GM21528 (cell line): ENCODE measurements around the gene MACROD2.

Experiments used
- ATAC-seq: cut with Tn5 transposase; IDR thresholded peaks from one replicate; pipeline ENCODE4 v1.9.1; 2021; ENCODE audit warnings: mild to moderate bottlenecking, moderate library complexity; ENCODE audit not compliant: unreplicated experiment, low FRiP score

MACROD2 gene

DNA sequence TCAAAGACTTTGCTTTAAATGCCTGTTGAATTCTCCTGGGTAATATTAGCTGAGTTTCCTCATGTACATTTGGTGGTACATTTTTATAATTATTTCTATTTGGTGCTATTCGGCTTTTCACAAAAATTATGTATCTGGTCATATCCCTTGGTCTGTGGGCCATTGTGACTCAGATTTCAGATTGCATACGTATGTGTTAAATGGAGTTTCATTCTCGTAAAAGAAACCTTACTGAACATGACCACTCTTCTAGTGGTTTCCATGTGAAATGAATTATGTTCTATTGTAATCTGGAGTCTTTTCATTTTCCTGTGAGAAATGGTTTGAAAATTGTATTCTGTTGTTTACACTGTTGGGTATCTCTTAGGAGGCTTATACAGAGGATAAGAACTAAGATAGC is 728.3 kb downstream of the MACROD2 start:
- no peak for ATAC-seq

DNA sequence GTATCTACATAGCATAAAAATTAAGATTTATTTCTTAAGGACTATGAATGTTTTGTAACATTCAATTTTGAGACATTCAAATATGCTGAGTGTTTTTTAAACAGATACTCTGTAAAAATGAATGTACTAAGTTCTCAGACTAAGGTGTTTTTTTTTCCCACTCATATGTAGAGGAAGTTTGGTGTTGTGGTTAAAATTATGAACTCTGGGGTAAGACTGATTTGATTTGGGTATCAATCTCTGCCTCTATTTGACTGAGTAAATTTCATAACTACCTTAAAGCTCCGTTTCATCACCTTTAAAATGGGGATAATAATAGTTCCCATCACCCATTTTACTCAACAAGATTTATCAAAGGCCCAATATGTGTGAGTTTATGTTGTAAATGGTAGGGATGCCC is 728.7 kb downstream of the MACROD2 start:
- ATAC-seq, result no peak

DNA sequence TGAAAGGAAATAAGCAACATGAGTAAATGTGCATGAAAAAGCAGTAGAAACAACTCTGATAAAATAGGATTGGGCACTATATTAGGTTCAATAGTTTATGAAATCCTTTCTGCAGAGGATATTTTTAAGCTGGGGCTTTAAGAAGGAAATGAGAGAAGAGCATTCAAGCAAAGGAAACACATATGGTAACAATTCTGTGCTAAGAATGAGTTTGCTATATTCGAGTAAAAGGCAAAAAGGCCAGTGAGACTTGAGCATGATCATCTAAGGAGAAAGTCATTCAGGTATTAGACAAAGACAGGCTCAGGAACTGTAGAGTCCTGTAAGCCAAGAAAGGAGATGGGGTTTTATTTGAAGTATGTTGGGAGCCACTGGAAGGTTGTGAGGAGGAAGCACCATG is 729.2 kb downstream of the MACROD2 start:
- ATAC-seq, result no peak

DNA sequence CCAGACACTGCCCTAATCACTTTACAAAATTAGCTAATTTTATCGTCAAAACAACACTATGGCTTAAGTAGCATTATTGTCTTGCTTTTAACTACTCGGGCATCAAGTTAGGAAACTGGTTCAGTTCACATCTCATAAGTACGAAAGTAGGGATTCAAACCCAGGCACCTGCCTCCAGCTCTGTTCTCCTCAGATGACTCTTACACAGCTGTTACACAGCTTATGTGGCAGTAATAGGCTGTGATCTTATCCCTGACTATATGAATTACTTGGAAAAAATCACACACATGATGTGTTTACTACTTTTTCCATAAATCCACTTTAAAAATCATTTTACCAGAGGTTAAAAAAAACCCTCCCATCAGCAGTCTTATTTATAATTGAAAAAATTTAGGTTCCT is 731.3 kb downstream of the MACROD2 start:
- no peak for ATAC-seq

DNA sequence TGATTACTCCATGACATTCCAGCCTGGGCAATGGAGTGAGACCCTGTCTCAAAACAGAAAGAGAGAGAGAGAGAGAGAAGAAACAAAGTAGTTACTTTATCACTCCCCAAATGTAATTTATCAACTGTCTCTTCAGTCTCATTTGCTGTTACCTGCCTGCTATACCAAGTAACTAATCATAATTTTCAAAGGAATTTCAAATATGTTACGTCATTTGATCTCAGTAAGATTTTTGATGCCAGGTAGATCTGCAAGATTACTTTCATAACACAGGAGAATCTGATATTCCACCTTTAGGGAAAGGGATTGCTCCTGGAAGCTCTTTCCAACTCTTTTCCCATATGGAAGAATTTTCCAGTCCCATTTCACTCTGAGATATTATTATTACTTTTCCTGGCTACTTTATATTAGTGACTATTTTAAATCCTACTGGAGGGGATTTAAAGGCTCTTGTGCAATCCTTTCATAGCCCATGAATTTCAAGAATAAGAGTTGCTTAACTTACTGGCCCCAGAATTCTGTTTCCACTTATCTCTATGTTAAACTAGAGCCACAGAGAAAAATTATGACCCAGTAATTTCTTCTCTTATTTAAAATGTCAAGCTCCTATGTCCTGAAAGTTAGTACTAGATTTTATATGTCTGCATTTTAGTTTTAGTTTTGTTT is 732.3 kb downstream of the MACROD2 start:
- ATAC-seq, result no peak

DNA sequence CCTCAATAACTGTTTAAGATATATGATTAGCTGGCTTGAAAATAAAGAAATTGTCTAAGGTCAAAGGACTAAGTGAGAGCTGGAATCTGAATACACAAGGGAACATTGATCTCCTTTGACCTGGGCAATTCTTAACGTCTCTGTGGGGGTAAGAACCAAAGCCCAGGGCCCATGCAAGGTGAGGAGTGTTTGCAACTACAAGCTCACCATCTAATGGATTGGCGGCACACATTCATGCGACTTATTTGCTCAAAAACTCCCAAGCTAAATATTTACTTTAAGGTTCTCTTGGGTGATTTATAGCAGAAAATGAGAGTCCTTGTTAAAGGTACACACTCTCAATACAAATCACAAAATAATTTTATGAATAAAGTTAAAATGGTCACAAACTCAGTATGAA is 734.1 kb downstream of the MACROD2 start:
- no peak for ATAC-seq

DNA sequence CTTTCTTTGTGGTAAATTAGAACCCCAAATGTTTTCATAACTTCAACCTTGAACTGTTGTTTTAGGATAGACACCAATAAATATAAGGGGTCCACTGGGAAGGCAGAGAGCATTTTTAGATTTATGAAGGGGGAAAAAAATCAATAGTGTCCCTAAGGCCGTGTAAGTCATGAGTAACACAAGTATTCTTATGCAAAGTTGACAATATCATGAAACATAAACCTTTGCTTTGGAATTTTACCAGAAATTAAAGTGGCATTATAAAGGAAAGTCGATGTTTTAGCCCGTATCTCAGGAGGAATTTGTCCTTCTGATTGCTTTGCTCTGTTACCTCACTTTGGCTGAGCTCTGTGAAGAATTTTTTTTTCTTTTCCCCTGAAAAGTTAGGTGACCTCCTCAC is 737.0 kb downstream of the MACROD2 start:
- ATAC-seq, result no peak

DNA sequence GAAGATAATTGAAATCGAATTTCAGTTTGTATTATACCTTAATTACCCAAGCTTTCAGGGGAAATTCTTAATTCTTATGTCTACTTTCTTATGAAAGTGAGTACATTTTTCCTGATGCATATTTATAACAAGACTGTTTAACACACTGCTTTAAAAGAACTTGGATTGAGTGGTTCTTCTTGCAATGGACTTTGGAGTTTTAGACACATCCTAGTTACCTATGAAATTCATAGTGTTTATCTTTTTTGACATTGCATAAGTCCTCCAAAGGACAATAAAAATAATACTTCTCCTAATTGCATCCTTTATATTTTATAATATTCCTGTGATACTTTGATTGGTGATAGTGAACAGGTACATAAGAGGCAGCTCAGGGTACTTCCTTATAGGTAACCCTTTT is 737.7 kb downstream of the MACROD2 start:
- no peak for ATAC-seq

DNA sequence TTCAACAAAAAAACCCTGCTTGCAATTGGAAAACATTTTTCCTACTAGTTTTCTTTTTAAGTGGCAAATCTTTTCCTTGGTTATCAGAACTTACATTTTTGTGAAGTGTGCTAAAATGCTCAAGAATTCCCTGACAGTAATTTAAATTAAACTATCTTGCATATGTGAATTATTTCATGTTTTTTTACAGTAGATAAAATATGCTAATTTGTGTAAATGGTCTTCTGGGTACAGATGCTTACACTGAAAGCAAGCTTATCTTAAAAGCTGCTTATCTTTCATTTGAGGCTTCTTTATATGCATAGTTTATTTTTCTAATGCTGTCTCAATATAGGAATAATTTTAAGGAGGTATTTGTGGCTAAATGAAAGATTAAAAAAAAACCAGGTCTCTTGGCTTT is 745.1 kb downstream of the MACROD2 start:
- no peak for ATAC-seq

DNA sequence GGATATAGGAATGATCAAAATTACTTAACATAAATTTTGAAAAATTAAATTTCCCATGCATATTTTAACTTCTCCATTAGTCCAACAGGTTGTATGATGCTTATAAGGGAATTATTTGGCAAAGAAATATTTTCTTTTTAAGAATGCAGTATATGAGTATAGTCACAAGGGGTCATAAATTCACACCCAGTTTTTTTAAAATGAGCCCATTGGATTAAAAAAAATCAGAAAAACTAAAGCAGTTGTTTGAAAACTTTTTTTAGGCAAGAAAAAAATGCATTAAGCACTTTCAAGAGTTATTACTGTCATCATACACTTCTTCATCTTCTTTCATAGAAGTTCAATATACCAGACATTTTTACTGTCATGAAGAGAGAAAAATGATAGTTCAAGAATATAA is 746.3 kb downstream of the MACROD2 start:
- no peak for ATAC-seq

DNA sequence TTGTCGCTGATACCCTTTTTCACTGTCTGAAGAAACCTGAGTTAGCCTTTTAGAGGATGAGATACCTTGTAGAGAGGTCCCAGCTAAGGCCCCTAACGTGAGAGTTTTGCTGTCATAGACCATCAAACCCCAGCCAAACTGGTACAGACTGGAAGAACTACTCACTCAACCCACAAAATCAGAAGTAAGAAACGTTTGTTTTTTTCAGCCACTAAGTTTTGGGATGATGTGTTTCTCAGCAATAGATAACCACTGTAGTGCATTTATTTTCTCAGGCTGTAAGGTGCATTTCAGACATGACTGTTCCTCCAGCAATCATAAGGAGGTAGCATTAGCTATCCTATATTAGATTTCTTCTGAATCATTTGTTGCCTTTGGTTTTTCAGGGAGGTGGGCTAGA is 749.4 kb downstream of the MACROD2 start:
- ATAC-seq, result no peak

DNA sequence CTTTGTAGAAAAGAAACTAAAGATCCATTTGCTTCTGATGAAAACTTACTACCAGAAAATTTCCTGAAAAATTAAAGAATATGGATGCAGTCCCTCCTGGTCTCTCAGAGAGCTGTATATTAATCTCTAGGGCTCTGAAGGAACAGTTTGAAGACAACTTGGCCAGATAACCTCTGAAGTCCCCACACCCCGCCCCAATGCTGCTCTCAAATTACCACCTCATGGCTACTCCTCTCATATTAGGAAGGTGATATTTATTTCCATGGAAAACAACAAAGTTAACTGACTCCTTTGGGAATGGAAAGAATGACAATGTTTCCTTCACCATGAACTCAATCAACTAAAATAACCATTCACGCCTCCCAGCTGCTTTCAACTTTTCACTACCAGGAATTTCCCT is 750.5 kb downstream of the MACROD2 start:
- ATAC-seq, result no peak

DNA sequence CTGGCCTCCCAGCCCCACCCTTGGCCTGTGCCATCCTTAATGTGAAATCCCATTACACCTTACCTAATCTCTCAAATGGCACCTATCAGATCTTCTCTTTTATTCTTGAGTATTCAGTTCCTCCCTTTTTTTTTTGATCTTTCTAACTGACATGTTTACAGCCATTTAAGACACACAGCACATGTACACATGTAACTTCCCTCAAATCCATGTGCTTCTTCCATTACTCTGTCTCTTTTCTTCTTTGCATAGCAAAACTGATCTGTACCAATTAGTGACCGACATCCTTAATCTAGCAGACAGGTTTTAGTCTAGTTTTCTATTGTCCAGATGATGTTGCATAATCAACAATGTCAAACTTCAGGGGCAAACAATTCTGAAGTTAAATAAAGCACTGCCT is 755.9 kb downstream of the MACROD2 start:
- ATAC-seq, result no peak

DNA sequence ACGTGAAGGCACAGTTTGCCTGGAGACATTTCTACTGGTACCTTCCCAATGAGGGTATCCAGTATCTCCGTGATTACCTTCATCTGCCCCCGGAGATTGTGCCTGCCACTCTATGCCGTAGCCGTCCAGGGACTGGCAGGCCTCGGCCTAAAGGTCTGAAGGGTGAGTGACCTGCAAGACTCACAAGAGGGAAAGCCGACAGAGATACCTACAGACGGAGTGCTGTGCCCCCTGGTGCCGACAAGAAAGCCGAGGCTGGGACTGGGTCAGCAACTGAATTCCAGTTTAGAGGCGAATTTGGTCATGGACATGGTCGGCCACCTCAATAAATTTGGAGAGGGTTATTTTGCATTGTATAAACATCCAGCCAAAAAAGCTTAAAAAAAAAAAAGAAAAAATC is 762.4 kb downstream of the MACROD2 start:
- no peak for ATAC-seq

DNA sequence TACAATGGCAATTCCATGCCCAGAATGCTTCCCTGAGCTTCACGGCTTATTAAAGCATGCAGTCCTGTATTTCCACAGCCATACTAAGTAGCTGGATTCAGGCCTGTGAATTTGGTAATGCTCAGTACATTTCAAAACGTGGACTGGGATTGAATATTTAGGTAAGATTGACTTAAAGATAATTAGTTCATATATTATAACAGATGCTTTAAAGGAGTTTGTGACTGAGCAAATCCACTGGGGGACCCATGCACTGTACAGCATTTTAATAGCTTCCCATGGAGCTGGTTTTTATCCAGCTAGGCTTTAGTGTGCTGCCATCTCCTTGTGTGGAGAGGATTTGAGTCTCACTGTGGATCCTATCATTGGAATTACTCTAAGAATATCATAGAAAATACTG is 763.0 kb downstream of the MACROD2 start:
- ATAC-seq, result no peak

DNA sequence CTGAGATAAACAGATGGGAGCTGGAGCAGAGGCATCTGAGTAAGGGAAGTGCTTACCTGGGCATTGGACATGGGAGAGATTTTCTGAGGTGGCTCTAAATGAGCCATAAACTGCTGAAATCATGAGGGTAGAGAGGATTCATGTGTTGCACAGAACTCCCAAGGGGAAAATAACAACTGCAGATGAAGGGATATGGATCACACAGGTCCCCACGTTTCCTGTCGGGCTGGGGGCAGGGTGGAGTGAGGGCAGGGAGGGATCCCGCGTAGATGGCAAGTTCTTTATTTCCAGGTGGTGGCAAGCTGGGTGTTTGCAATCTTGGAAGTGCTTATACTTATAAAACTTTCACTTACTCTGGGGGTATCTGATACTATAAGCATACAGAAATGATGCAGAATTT is 764.7 kb downstream of the MACROD2 start:
- no peak for ATAC-seq

DNA sequence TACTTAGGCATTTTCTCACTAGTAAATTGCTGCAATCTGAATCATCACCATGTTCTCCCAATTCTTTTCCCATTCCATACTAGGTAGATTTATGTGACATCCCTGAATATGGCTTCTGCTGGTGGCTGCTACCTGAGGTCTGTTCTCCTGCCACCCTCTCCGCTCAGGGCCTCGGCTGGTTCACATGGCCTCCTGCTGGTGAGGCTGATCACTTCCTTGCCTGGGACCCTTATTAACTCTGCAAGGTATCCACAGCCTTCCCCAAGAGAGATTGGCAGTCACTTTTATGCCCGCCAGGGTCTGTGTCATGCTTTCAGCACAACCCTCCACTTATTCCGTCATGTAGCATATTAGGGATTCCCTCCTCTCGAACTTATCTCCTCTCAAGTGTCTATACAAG is 766.6 kb downstream of the MACROD2 start:
- no peak for ATAC-seq

DNA sequence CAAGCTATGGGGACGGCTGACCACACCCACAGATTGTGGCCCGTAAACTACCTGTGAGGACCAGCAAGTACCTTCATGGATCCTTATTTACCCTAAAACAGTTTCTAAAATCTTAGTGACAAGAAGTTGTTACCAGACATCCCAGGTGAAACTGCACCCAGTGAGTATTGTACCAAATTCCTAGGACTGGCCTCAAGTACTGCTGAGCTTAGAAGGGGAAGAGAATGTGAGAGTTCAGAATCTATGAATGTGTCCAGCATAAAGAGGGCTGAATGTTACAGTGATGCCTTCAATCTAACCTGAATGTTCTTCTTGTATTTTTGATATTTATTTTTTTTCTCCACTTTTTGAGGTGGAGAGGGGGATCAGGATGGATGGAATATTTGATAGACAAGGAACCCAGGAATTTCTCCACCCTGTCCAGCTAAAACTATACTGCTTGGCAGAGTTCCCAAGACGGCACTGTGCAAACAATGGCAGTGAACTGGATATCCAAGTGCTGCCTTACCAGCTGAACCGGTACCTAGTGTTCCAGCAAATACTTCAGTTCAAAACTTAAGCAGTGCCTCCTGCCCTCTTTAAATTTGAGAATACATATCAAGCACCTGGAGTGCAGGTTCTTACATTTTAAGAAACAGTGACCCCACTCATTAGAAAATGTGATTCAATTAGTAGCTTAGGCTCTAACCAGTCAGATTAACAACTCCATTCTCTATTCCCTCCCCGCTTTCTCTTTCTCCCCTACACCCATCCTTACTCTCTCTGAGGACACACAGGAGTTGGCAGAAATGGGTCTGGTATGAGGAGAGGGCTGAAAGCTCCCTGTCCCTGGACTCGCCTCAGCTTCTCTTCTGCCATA is 769.4 kb downstream of the MACROD2 start:
- no peak for ATAC-seq

DNA sequence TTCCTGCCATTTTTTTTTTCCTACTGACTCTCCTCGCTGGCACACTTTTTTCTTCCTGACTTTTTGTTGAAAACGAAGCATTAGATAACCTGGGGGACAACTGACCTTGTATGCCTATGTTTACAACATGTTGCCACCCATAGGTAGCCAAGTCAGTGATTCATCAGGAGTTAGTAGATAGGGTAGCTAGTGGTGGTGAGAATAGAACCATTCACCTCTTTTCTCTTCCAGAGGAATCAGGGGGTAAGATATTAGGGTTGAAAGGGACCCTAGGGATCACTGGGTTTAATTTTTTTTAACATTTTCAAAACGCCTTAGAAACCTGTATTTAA is 770.0 kb downstream of the MACROD2 start:
- ATAC-seq, result no peak

DNA sequence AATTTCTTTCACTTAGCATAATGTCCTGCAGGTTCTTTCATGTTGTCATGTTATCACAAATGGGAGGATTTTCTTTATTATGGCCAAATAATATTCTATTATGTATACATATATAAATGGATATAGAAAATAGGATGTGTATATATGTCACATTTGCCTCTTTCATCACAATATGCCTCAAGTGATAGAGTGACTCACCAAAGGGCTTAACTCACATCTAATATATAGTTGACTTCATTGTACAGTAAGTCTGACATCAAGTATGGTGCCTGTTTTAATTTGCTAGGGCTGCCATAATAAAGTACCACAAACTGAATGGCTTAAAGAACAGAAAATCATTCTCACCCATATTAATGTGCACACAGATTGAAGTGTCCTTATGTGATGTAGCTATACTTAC is 778.2 kb downstream of the MACROD2 start:
- no peak for ATAC-seq

DNA sequence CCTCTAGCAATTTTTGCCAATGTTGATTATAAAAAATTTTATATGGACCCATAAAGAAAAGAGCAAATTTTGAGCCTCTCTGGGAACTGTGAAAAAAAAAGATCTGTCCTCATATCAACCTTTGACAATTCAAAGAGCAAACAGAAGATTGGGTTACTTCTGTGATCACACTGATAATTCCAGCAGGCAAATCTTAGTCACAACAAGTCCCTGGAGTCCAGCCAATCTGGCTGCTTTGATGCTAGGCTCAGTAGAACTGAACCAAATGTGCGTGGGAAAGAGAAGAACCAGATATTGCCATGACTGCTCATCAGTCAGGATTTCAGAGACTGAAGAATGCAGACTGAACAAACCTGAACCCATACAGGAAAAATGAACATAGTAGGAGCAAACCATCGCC is 780.5 kb downstream of the MACROD2 start:
- no peak for ATAC-seq

DNA sequence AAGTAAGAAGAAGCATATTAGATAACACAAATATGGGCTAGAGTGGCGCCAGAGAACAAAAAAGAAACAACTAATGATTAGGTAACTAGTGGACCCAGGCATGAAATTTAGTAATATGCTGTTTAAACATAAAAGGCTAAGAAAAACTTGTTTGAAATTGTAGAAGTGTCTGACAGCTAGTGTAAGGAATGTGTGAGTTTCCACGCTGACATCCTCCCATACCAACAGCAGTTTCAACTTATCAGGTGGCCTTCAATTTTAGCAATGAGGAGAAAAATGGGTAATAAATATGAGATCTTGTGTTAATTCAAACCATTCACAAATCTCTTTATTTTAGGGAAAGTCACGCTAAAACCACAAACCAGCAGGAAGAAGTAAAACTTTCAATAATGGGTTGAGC is 782.3 kb downstream of the MACROD2 start:
- no peak for ATAC-seq
